GM12872 (cell line): Measurements from ENCODE around the gene SLC6A8.

Experiments
- CTCF ChIP-seq: IDR thresholded peaks from 3 replicates; pipeline ENCODE4 v1.5.1; 2011; ENCODE audit warnings: low read depth, mild to moderate bottlenecking, low read length, moderate library complexity; ENCODE audit not compliant: insufficient read depth

The SLC6A8 gene

GRCh38 chrX:153671589-153672530 is 15.9 kb upstream of the SLC6A8 start:
- no peak for TF ChIP-seq CTCF

- TF ChIP-seq CTCF: no peak
These were observed 14.9 kb upstream of the SLC6A8 start for GRCh38 chrX:153672531-153673427.

GRCh38 chrX:153673428-153674218 is 14.1 kb upstream of the SLC6A8 start, which contains the start of gene PNCK:
TSS of gene PNCK (minus strand) at chrX:153673813. CDS start at chrX:153673076, 737 bp downstream.
- TF ChIP-seq CTCF: no peak

- no peak for TF ChIP-seq CTCF
These were observed 13.4 kb upstream of the SLC6A8 start for GRCh38 chrX:153674219-153674851.

- TF ChIP-seq CTCF: no peak
These were observed 6.6 kb upstream of the SLC6A8 start for GRCh38 chrX:153681175-153681574.

- TF ChIP-seq CTCF: no peak
These were observed 3.1 kb upstream of the SLC6A8 start for GRCh38 chrX:153684467-153685155.
